ENCODE results near the gene RBM33. TPM values are rescaled to one million over a fixed set of nuclear protein-coding genes. Genes with fewer than 3 reads are reported as not detected.

The RBM33 gene
- total RNA-seq, 1 experiment from 2014 or later, result 81.8 TPM

GRCh38 chr7:155709453-155709852, 65.0 kb downstream of the RBM33 start (continued):
- TF ChIP-seq ZSCAN18 (CRISPR knock-in tag; IDR thresholded peaks at IDR 0.05) (no peak), ARID4B (CRISPR knock-in tag; IDR thresholded peaks at IDR 0.05; ENCODE audit: borderline replicate concordance) (no peak), ZBTB21 (CRISPR knock-in tag; IDR thresholded peaks at IDR 0.05; ENCODE audit: borderline replicate concordance) (no peak), NR2C2 (CRISPR knock-in tag; IDR thresholded peaks at IDR 0.05) (no peak), FOXP1 (CRISPR knock-in tag; IDR thresholded peaks at IDR 0.05; ENCODE audit: borderline replicate concordance) (no peak)

GRCh38 chr7:155710031-155710430, 65.6 kb downstream of the RBM33 start:
- no peak overlapping the region for H3K27ac Mint-ChIP-seq

GRCh38 chr7:155710530-155710929, 66.1 kb downstream of the RBM33 start:
- Mint-ChIP-seq H3K4me3 (no peak overlapping the region), H3K36me3 (peaks cover 53% of the 10 kb centered on the region), H3K9me3 (no peaks in the 10 kb centered on the region), H3K27me3 (ENCODE audit: low read depth) (no peaks in the 10 kb centered on the region), H3K4me1 (peaks cover 6% of the 10 kb centered on the region), H3K27ac (no peak overlapping the region)
- ATAC-seq (no peak), DNase-seq (ENCODE audit: low spot score) (no peak)
- TF ChIP-seq, protein P1, sequence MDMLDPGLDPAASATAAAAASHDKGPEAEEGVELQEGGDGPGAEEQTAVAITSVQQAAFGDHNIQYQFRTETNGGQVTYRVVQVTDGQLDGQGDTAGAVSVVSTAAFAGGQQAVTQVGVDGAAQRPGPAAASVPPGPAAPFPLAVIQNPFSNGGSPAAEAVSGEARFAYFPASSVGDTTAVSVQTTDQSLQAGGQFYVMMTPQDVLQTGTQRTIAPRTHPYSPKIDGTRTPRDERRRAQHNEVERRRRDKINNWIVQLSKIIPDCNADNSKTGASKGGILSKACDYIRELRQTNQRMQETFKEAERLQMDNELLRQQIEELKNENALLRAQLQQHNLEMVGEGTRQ (CRISPR knock-in tag; IDR thresholded peaks at IDR 0.05), result no peak
- TF ChIP-seq STAT6 (CRISPR knock-in tag; conservative IDR thresholded peaks at IDR 0.05; ENCODE audit: low read depth), result no peak
- CTCF ChIA-PET, result no interaction called here
- POLR2A ChIA-PET, result no interaction called here

More at GRCh38 chr7:155710031-155710430, 65.6 kb downstream of the RBM33 start:
- POLR2A ChIA-PET, result interaction anchor here (0.6 kb wide), 1 partner anchor 260 kb away, joined by 3 read pairs; no protein-coding TSS in a partner anchor
- no peak for TF ChIP-seq TP53 (CRISPR knock-in tag; IDR thresholded peaks at IDR 0.05)
- DNase-seq (ENCODE audit: low spot score), result no peak
- peaks cover 6% of the 10 kb centered on the region for H3K4me1 Mint-ChIP-seq
- no peak for ATAC-seq
- H3K36me3 Mint-ChIP-seq, result peaks cover 54% of the 10 kb centered on the region
- no peaks in the 10 kb centered on the region for H3K27me3 Mint-ChIP-seq (ENCODE audit: low read depth)
- no peaks in the 10 kb centered on the region for H3K9me3 Mint-ChIP-seq
- CTCF ChIA-PET, result no interaction called here
- H3K4me3 Mint-ChIP-seq, result no peak overlapping the region

DNA sequence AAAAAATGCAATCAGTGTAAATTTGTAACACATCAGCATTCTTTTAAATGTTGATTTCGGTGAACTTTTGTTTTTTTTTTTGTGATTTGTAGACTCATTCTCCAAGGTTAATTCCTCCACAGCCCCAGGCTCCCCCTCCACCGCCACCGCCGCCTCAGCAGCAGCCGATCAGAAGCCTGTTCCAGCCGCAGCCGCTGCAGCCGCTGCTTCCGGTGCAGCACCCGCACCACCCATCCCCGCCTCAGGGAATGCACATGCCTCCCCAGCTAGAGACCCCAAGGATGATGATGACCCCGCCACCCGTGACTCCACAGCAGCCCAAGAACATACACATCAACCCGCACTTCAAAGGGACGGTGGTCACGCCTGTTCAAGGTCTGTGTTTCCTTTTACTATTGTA, 66.6 kb downstream of the RBM33 start:
- DNase-seq (ENCODE audit: low spot score) (no peak), ATAC-seq (no peak)
- Mint-ChIP-seq H3K27ac (no peak overlapping the region), H3K4me3 (no peak overlapping the region), H3K27me3 (ENCODE audit: low read depth) (no peaks in the 10 kb centered on the region), H3K4me1 (peaks cover 6% of the 10 kb centered on the region), H3K36me3 (peaks cover 49% of the 10 kb centered on the region), H3K9me3 (no peaks in the 10 kb centered on the region)
- ChIA-PET POLR2A (no interaction called here), CTCF (no interaction called here)
- TF ChIP-seq CBFB (CRISPR knock-in tag; IDR thresholded peaks at IDR 0.05; ENCODE audit: low read depth) (no peak), FOXK1 (CRISPR knock-in tag; IDR thresholded peaks at IDR 0.05) (no peak), CTCF (IDR thresholded peaks at IDR 0.05) (no peak), USF1 (CRISPR knock-in tag; IDR thresholded peaks at IDR 0.05) (no peak), TEAD1 (CRISPR knock-in tag; IDR thresholded peaks at IDR 0.05) (no peak), HMGXB4 (CRISPR knock-in tag; IDR thresholded peaks at IDR 0.05) (no peak), NR1H2 (CRISPR knock-in tag; IDR thresholded peaks at IDR 0.05) (no peak)
- TF ChIP-seq, protein P2, sequence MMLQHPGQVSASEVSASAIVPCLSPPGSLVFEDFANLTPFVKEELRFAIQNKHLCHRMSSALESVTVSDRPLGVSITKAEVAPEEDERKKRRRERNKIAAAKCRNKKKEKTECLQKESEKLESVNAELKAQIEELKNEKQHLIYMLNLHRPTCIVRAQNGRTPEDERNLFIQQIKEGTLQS (CRISPR knock-in tag; conservative IDR thresholded peaks at IDR 0.05), result no peak

Measured in WTC11 (cell line).